Gastroesophageal sphincter (tissue), 4 donors: ENCODE results near the gene BTBD2. TPM values are rescaled to one million over a fixed set of nuclear protein-coding genes. Genes with fewer than 3 reads are reported as not detected.
A peak's percentile ranks its signal among the peaks of the same experiment; 100 is the strongest.

ENCODE experiments used
- ATAC-seq: fragments of 150-250 bp; one replicate; pipeline ENCODE4 v1.9.1; 2016; ENCODE audit warnings: mild to moderate bottlenecking, moderate library complexity
- H3K27ac ChIP-seq, 4 donors: fragments of 200-600 bp; sonication (generic) in 3 of 4; 1 replicate in 3 of 4; 2 replicates in 1 of 4; pipeline ENCODE4 v1.5.1; 2016 to 2019
- H3K27me3 ChIP-seq: fragments of 200-600 bp; sonication (generic); one replicate; pipeline ENCODE4 v1.5.1; 2019
- H3K36me3 ChIP-seq, 2 donors: fragments of 200-600 bp; sonication (generic); one replicate each; pipeline ENCODE4 v1.5.1; 2019; ENCODE audit warnings: control low read depth in 1 of 2
- H3K4me1 ChIP-seq, 3 donors: fragments of 200-600 bp; sonication (generic); 1 replicate in 2 of 3; 2 replicates in 1 of 3; pipeline ENCODE4 v1.5.1; 2016 to 2019; ENCODE audit warnings: control low read depth in 2 of 3
- H3K4me3 ChIP-seq, 2 donors: fragments of 200-600 bp; sonication (generic); one replicate each; pipeline ENCODE4 v1.5.1; 2019; ENCODE audit warnings: mild to moderate bottlenecking in 1 of 2, moderate library complexity in 1 of 2
- H3K9me3 ChIP-seq, 3 donors: fragments of 200-600 bp; sonication (generic); one replicate each; pipeline ENCODE4 v1.5.1; 2017 to 2019; ENCODE audit warnings: control low read depth in 2 of 3
- CTCF ChIP-seq, 4 experiments: fragments of 200-600 bp in 2 of 4; fragments of 450-650 bp in 2 of 4; sonication (generic) in 1 of 4; IDR thresholded peaks; one replicate each; pipeline ENCODE4 v1.5.1; 2017 to 2019; ENCODE audit warnings: antibody characterized with exemption in 4 of 4, mild to moderate bottlenecking in 2 of 4, moderate library complexity in 2 of 4
- EP300 ChIP-seq: sonication (generic); formaldehyde crosslinking; IDR thresholded peaks from one replicate; pipeline ENCODE4 v1.6.1; 2017; ENCODE audit warnings: antibody characterized with exemption, mild to moderate bottlenecking
- POLR2A ChIP-seq, 2 donors: fragments of 450-650 bp; IDR thresholded peaks; one replicate each; pipeline ENCODE4 v1.6.1; 2017; ENCODE audit warnings: antibody characterized with exemption in 2 of 2, mild to moderate bottlenecking in 2 of 2, moderate library complexity in 1 of 2
- POLR2AphosphoS5 ChIP-seq: sonication (generic); formaldehyde crosslinking; IDR thresholded peaks from one replicate; pipeline ENCODE4 v1.6.1; 2017; ENCODE audit warnings: antibody characterized with exemption
- WGBS, 2 donors: methylation state at CpG; one replicate each; pipeline ENCODE4 v1.1.5; 2018; ENCODE audit warnings: low coverage in 1 of 2; 5-methylcytosine and 5-hydroxymethylcytosine counted together
- total RNA-seq, 4 donors: library from RNA; depleted of rRNA; stranded (reverse); fragments of >200 nt; gene quantifications; one replicate each; pipeline ENCODE4 v1.1.0, GENCODE V29; 2016

The BTBD2 gene
- total RNA-seq, 4 donors from 2014 or later, result 44.0 to 125 (median 59.9) TPM

DNA sequence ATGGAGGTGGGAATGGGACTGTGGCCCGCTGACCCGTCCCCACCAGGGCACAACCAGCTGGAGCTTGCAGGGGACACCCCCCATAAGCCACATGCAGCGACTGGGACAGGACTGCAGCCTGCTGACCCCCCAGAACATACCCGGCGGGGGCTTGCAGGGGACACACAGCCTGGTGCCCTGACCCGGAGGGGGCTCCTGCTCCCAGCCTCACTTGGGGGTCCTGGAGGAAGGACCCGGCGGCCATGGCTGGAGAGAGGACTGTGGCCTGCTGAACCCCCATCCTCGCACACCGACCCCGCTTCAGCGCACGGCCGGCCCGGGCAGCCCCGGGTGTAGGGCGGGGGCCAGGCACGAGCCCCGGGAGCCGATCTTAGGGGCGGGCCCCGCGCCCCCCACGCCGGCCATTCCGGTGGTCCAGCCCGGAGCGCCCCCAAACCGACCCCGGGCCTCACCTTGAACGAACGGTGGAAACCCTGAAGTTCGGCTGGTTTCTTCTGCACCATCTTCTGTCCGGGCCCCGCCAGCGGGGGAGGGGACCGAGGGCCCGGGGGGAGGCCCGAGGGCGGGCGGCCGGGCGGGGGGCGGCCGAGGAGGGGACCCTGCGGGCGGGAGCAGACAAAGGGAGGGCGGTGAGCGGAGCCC is 35.0 kb upstream of the BTBD2 start:
- H3K27me3 ChIP-seq, result no peaks in the 10 kb centered on the region

DNA sequence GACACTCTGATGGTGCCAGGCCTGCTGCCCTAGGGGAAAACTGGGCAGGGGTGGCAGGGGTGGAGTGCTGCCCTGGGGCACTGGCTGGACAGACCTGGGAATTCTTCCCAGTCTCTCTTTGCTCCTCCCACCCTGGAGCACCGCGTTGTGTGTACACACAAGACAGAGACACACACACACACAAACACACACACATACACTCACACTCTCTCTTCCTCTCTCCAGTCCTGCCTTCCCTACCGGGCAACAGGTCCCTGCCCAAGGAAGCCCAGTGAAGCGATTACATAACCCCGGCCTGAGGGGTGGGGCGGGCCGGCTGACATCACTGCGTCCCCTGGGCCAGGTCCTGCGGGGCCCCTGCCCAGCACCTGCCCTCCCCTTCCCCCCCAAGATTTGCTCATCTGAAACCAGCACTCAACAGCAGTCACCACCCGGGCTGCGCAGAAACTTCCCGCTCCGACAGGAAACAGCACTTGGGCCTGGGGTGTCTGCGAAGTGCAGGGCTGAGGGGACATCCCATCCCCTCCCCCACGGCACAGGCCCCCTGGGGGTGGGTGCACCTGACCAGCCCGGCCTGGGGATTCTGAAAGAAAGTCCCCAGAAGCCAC is 34.3 kb upstream of the BTBD2 start:
- H3K4me1 ChIP-seq, result peaks cover 9 to 84% (median 71%) of the 10 kb centered on the region in 3 donors
- peak; percentile 67 for ATAC-seq
- H3K27ac ChIP-seq, result peak overlapping the region; percentile 95 to 100 (median 99)
- H3K27me3 ChIP-seq, result no peaks in the 10 kb centered on the region
- H3K36me3 ChIP-seq, result peaks cover 0 to 44% of the 10 kb centered on the region in 2 donors
- no CpG with 5 or more reads among the region's 16 CpGs for WGBS, 2 donors
- TF ChIP-seq EP300, result no peak
- TF ChIP-seq CTCF (IDR thresholded peaks at IDR 0.05), result no peak
- peak; percentile 73 to 81 for TF ChIP-seq POLR2A (IDR thresholded peaks at IDR 0.05)
- TF ChIP-seq POLR2AphosphoS5, result peak; percentile 80
- H3K9me3 ChIP-seq, result no peaks in the 10 kb centered on the region
- peak overlapping the region; percentile 93 to 100 for H3K4me3 ChIP-seq

More for the DNA sequence above, 35.0 kb upstream of the BTBD2 start:
- Histone ChIP-seq H3K4me3 (peak overlapping the region; percentile 93 to 100), H3K9me3 (no peaks in the 10 kb centered on the region), H3K4me1 (peaks cover 9 to 84% (median 69%) of the 10 kb centered on the region in 3 donors), H3K36me3 (peaks cover 0 to 38% of the 10 kb centered on the region in 2 donors), H3K27ac (peak overlapping the region; percentile 95 to 100 (median 99))
- WGBS, 2 donors, result no CpG with 5 or more reads among the region's 49 CpGs
- TF ChIP-seq POLR2AphosphoS5 (no peak), POLR2A (IDR thresholded peaks at IDR 0.05) (peak in 1 of 2 donors; percentile 9)
- ATAC-seq, result peak; percentile 1

DNA sequence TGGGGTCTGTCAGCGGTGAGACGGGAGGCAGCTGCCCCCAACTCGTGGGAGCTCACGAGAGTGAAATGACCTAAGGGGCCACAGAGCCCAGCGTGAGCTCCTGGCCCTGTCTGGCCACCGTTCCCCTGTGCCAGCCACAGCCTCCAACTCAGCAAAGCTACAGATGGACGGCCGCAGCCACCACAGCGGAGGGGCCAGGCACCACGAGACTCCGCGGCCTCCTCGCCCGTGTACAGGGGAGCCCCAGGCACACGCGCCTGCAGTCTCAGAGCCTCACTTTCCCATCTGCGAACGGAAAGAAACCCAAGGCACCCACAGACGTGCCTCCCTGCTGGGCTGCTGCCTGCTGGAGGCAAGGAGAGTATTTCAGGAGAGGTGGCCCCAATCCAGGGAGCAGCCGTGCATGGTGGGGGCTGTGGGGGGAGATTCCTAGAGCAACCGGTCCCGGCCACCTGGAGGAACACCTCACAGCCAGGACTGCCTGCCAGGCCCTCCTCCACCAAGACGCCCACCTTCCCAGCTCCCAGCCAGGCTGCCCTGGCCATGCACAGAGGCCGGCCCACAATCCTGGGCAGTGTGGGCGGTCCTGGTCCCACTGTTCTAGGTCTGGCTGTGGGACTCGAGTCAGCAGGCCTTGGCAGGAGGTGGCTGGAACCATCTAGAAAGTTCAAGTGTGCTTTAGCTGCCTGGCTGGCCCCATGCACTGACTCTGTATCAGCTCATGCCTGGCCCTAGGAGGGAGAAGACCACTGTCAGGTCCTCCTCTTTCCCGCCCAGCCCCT is 33.6 kb upstream of the BTBD2 start:
- no peak for ATAC-seq
- WGBS, 2 donors, result no CpG with 5 or more reads among the region's 27 CpGs
- Histone ChIP-seq H3K36me3 (peaks cover 0 to 51% of the 10 kb centered on the region in 2 donors), H3K9me3 (no peaks in the 10 kb centered on the region), H3K4me3 (peak overlapping the region; percentile 93 to 100), H3K27me3 (no peaks in the 10 kb centered on the region), H3K27ac (peak overlapping the region; percentile 95 to 100 (median 99)), H3K4me1 (peaks cover 9 to 84% (median 71%) of the 10 kb centered on the region in 3 donors)
- TF ChIP-seq POLR2A (IDR thresholded peaks at IDR 0.05), result no peak
- no peak for TF ChIP-seq POLR2AphosphoS5
- TF ChIP-seq EP300, result no peak
- no peak for TF ChIP-seq CTCF (IDR thresholded peaks at IDR 0.05)

GRCh38 chr19:2048104-2048958 is 32.8 kb upstream of the BTBD2 start:
- Histone ChIP-seq H3K4me1 (peaks cover 9 to 84% (median 71%) of the 10 kb centered on the region in 3 donors), H3K27me3 (no peaks in the 10 kb centered on the region), H3K9me3 (no peaks in the 10 kb centered on the region), H3K36me3 (peaks cover 0 to 55% of the 10 kb centered on the region in 2 donors), H3K4me3 (peak overlapping the region; percentile 93 to 100), H3K27ac (peak overlapping the region; percentile 95 to 100 (median 99))
- TF ChIP-seq CTCF (IDR thresholded peaks at IDR 0.05) (no peak), POLR2A (IDR thresholded peaks at IDR 0.05) (no peak), POLR2AphosphoS5 (no peak), EP300 (no peak)
- ATAC-seq, result no peak
- WGBS, 2 donors, result 76% methylated on average over 4 of the region's 17 CpGs; no CpG with 5 or more reads in 1 of the 2 donors
